AG08396 (cell line): ENCODE results near the gene TMCC1.
"Not testable (repeated sequence)": the region's sequence is repeated elsewhere in the genome, so short reads cannot be mapped to it uniquely, and the experiment has no call there.

Source experiments
- DNase-seq: peaks from one replicate; pipeline ENCODE4 v3.0.0; 2012; ENCODE audit warnings: low spot score, mixed read lengths

The TMCC1 gene

DNA sequence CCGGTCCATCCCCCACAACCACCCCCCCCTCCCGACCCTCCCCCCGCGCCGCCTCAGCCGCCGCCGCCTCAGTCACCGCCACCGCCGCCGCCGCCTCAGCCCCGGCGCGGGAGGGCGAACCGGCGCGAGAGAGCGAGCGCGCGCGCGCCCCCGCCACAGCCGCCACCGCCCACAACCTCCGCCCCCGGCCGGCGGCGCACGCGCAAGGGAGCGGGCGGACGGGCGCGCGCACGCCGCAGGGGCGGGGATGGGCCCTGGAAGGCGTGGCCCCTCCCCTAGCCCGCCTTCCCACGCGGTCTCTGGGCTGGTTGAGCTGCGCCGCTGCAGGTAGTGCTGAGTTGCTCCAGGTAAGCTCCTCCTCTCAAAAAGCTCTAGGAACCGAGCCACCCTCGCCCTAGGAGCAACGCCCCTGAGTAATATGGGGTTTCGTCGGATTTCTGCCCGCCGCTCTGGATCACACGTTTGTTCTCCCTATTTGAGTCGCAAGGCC, at the start of gene TMCC1:
Gene TMCC1 (minus strand): TSS at position 131 of the 490 bp plus-strand sequence.
- peak; percentile 98 for DNase-seq

DNA sequence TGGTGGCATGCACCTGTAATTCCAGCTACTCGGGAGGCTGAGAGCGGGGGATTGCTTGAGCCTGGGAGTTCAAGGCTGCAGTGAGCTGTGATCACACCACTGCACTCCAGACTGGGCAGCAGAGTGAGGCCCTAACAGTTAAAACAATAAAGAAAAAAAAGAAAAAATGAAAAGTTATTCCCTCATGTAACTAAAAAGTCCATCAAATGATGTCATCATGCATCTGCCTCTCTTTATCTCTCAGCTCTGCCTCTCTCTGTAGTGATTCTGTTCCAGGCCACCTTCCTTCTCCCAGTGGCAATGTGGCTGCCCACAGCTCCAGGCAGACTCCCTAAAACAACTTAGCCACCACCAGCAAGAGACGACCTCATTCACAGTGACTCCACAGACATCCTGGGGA, 49.5 kb upstream of the TMCC1 start:
- no peak for DNase-seq

DNA sequence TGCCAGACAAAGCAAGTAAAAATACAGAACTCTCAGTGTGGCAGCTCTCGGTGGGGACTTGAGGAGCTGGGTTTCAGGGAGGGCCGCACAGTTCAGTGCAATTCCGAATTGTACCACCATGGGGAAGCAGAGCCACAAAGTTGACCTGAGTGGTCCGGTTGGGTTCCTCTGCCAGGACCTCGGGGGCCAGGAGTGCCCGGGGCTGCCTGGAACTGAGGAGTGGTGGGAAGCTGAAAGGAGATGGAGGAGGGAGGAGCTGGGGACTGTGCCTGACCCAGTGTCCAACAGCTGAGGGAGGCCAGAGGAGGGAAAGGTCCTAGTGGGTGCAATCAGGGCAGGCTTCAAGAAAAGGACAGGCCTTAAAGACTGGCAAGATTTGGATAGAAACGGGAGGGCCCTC, 48.8 kb upstream of the TMCC1 start:
- peak; percentile 82 for DNase-seq

DNA sequence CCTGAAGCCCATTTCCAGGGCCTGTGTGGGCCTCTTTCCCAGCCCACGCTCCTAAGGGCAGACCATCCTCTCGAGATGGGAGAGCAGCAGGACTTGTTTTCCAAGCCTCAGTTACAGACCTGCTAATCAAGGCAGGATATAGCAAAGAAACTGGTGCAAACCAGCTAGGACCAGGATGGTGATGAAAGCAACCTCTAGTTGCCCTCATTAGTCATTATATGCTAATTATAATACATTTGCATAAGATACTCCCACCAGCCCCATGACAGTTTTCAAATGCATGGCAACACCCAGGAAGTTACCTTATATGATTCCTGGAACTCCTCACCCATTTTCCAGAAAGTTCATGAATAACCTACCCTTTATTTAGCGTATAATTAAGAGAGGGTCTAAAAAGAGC, 46.6 kb upstream of the TMCC1 start:
- DNase-seq = no peak

DNA sequence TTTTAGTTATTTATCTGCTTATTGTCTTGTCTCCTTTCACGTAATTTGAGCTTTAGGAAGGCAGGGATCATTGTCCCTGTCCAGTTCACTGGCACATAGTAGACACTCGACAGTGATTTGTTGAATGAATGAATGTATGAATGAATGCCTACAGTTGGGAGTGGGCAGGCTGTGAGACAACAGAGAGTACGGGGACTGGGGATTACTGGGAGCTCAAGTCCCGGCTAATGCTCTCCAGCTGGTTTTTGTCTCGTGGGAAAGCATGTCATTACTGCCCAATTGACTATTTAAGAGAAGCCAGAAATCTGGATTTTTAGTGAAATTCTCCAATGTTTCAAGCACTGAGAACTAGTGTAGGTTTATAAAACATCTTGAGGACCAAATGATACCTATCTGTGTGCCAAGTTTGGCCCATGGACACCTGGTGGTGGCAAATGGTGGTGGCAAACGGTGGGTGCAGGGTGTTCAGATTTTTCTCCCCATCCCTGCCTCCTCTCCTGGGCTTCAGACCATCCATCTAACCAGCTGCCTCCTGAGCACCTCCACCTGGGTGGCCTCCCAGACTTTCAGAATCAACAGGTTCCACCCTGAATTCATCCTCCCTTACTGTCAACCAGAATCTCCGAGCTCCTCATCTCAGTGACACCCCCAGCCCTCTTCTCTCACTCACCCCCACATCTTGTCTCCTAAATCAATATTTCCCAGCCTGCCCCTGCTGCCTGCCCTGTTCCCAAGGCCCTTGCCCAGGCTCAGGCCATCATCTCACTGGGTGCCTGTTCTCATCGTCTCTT, 44.8 kb upstream of the TMCC1 start:
- DNase-seq = no peak

DNA sequence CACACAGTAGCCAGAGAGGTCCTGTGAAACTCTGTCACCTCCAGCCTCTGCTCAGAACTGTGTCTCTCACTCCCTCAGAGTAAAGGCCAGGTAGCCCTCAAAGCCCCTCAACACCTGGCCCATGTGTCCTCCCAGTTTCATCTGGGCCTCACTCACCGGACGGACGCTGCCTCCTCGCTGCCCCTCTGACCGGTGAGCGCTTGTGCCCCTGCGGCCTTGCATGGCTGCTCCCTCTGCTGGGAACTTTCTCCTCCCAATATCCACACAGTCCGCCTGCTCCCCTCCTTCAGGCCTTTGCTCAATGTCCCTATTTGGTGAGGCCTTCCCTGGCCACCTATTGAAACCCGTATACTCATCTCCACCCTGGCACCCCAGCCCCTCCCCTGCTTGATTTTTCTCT, 44.2 kb upstream of the TMCC1 start:
- no peak for DNase-seq

DNA sequence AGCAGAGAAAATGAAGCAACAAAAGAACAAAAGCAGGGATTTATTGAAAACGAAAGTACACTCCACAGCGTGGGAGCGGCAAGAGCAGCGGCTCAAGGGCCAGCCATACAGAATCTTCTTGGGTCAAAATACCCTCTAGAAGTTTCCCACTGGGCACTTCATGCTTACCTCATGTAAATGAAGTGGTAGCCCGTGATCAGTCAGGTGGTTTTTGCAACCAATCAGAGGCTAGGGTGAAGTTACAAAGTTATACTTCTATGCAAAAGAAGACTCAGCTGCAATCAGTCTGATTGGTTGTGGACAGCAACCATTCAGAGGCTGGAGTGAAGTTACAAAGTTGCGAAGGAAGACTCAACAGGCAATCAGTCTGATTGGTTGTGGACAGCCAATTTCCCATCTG, 43.2 kb upstream of the TMCC1 start:
- DNase-seq = peak; percentile 44

DNA sequence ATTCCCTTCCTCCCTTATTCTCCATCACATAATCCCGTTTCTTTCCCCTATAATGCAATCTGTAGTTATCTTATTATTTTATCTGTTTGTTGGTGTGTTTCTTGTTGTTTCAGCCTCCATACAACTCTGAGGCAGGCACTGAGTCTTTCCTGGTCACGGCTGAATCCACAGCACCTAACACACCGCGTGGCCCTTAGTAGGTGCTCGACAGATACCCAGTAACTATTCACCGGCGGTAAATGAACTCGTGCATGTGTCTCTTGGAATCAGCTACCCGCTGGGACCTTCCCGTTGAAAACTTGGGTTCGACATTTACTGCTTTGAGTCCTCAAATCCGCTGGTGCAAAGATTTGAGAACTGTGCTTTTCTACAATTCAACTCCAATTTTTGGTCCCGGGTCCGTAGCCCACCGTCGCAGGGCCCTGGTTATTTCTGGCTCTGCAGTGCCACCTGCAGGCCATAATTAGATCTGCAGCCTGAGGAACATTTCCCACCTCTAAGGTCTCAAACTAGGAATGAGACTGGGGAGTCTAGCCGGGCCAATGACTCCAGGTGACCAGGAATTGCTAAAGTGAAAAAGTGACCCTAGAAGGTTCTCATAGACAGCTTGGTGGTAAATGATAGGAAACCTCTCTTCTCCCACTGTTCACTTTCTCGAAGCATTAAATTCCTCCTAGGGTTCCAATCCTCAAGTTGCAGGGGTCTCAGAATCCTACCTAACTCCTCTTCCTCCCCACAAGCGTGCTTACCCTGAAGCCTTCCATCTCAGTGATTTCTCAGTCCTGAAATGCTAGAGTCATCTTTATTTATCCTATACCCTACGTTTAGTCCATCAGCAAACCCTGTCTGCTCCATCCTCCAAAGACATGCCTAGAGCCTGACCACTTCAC, 41.0 kb upstream of the TMCC1 start:
- DNase-seq = peak; percentile 60

DNA sequence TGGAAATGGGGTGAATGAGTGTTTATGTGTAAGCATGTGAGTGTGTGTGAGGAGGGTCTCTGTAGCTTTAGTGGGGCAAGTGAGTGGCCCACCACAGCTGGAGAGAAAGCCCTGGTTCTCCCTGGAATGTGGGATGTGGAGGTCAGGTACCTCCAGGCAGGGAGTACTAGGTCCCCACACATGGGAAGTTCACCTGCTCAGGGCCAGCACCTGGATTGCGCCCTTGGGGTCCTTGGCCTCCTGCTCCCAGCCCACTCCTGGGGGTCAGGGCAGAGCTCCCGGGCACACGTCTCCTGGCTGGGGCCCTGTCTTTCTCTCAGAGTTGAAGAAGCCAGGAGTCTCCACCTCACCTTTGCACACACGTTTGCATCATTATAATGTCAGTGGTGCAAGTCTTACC, 40.0 kb upstream of the TMCC1 start:
- no peak for DNase-seq

DNA sequence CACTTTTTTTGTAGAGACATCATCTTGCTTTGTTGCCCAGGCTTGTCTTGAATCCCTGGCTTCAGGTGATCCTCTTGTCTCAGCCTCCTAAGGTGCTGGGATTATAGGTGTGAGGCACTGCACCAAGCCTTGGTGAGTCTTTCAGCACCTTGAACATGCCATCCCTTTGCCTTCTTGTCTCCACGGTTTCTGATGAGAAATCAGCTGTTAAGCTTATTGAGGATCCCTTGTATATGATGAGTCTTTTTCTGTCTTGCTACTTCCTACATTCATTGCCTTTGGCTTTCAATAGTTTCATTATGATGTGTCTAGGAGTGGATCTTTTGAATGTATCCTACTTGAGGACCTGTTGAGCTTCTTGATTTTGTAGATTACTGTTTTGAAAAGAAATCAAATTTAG, 35.9 kb upstream of the TMCC1 start:
- DNase-seq = no peak

DNA sequence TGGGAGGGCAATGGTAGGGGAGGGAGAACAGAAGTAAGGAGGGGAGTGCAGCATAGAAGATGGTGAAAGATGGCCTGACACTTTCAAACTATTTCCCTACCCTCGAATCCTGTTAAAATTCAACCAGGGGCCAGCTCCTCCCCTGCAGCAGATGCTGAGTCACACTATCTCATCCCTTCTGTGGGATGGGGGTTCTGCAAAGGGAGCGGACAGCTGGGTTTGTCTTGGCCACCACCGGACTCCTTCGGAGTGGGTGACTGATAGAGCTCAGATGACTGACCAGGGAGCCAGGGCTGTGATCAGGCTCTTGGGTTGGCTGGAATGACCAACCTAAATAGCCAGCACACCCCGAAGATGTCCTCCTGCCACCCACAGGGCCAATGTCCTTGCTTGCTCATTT, 33.6 kb upstream of the TMCC1 start:
- no peak for DNase-seq

DNA sequence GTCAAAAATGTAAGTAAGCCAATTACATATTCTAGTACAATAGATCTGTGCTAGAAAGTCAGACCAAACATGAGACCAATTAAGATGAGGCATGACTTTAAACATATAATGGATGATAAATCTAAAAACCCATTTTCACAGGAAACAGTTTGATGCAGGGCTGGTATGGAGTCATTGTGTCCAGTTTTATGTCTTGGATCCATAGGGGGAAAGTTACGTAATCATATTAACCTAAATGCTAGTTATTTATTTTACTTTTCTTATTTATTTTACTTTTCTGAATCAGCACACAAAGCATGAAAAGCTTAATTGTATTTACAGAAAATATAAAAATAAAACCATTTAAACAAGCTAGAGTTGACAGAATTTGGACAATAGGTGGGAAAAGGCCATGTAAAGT, 26.3 kb upstream of the TMCC1 start:
- no peak for DNase-seq

DNA sequence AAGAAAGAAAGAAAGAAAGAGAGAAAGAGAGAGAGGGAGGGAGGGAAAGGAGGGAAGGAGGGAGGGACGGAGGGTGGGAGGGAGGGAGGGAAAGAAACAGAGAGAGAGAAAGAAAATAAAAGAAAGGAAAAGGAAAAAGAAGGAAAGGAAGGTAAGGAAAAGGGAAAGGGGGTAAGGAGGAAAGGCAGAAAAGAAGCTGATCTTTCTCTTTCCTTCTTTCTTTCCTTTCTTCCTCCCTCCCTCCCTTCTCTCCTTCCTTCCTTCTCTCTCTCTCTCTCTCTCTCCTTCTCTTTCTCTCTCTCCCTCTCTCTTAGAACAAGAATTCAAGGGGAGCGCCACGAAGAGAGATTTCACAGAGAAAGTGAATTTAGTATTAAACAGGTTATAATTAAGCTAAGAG, 25.8 kb upstream of the TMCC1 start:
- no peak for DNase-seq

DNA sequence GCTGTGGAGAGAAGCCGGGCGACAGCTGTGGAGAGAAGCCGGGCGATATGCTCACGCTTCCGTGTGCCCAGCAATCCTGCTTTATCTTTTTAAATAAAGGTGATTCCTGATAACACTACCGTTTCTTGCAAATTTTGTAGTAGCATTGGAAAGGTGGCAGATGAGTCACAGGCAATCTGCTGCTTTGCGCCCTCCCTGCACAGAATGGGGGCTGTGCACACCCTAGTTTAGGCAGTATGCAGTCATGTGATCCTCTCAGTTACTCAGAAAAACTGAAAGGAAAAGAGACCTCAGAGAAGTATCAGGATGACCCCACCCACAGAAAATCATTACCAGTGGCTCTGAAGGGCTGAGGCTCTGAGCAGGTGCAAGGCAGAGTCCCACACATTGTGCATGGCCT, 24.9 kb upstream of the TMCC1 start:
- no peak for DNase-seq

DNA sequence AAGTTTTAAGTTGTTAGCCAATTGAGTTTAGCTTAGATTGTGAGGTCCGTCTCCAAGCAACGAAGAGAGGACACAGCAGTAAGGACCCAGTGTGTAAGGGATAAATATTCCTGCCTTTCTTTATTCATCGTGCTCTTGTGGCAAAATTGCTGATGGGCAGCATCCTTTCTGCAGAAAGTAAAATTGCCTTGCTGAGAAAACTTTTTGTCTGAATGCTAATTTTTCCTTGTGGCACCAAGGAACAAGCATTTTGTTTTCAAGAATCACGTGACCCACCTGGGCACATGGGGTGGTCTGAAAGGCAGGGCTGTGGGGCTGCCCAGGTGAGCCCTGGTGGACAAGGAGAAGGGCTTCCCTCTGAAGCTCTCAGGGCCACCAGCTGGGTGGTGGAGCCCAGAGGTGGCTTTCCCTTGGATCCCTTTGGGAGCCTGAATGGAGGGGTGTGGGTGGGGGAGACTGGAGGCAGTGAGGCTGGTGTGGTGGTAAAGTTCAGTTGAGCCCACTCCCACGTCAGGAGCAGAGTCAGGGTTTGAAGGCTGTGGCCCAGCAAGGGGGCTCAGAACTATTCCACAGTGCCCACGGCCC, 24.0 kb upstream of the TMCC1 start:
- no peak for DNase-seq

DNA sequence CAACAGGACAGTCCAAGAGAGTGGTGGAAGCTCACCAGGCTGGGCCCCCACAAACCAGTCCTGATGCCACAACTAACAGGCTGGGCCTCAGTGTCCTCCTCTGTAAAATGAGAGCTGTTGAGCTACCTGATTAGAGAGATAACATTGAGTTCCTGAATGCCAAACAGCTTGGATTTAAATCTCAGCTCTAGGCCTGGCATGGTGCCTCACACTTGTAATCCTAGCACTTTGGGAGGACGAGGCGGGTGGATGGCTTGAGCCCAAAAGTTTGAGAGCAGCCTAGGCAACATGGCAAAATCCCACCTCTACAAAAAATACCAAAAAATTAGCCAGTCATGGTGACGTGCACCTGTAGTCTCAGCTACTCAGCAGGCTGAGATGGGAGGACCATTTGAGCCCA, 20.1 kb upstream of the TMCC1 start:
- DNase-seq = no peak

DNA sequence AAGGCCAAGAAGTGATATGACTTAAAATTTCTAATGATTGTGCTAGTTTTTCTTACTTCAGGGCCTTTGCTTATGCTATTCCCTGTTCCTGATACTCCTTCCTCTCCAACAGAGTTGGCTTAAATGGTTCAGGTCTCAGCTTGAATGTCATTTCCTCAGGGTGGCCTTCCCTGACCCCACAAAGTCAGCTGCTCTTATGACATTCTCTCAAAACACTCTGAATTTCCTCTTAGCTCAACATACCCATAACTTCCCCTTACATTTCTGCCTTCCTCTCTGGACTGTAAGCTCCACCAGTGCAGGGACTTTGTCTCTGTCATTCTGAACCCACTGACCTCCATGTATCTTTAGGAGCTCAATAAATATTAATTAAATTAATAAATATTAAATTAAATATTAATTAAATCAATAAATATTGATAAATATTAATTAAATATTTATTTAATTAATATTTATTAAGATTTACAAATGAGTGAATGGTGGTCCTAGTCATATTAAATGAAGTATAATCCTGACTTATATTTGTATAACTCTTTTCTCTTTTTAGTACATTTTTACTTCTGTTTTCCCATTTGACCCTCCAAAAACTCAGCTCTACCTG, 17.9 kb upstream of the TMCC1 start:
- DNase-seq = no peak

DNA sequence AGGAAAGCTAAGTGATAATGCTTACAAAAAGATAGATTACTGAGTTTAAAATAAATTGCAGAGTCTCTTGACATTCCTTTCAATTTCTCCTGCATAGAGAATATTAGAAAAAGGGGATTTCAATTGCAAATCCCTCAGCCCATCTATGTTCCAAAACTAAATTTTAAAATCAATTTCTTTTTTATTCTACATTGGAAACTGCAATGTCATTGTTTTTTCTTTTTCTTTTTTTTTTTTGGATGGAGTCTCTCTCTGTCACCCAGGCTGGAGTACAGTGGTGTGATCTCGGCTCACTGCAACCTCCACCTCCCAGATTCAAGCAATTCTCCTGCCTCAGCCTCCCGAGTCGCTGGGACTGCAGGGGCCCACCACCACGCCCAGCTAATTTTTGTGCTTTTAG, 15.7 kb upstream of the TMCC1 start:
- not testable (repeated sequence) for DNase-seq

DNA sequence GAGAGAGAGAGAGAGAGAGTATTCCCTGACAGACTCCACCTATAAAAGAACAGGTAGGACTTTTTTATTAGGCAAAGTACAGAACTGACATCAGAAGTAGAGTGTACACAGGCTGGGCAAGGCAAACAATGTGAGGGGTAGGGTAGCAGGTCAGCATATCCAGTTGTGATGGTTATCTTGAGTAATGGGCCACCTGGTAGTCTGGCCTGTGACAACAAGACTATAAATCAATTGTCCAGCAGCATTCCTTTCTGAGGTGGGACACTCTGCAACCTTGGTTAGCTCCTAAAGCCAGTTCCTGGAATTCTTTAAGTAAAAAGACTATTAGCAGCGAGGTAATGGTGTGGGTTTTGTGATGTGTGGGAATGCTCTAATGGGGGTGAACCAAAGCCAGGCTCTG, 14.9 kb upstream of the TMCC1 start:
- no peak for DNase-seq

DNA sequence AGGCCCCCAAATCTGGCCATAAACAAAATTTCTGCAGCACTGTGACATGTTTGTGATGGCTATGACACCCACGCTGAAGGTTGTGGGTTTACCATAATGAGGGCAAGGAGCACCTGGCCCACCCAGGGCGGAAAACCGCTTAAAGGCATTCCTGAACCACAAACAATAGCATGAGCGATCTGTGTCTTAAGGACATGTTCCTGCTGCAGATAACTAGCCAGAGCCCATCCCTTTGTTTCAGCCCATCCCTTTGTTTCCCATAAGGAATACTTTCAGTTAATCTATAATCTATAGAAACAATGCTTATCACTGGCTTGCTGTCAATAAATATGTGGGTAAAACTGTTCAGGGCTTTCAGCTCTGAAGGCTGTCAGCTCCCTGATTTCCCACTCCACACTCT, 7.8 kb upstream of the TMCC1 start:
- not testable (repeated sequence) for DNase-seq

DNA sequence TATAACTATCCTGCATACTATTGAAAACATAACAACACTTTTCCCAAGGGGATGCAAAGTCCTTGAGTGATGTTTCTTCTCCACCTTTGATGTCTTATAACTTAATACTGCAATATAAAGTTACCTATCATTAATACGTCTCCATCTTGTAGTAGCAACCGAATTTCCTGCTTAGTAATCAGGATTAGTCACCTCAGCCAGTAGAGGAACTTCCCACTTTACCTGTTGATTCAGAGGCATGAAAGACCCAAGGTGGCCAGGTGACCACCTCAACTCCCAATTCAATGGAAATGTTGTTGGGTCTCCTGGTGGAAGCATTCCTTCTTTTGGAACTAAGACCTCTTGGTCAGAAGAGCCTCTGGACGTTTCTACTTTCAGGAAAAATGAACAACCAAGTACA, 3.5 kb upstream of the TMCC1 start:
- DNase-seq = no peak

DNA sequence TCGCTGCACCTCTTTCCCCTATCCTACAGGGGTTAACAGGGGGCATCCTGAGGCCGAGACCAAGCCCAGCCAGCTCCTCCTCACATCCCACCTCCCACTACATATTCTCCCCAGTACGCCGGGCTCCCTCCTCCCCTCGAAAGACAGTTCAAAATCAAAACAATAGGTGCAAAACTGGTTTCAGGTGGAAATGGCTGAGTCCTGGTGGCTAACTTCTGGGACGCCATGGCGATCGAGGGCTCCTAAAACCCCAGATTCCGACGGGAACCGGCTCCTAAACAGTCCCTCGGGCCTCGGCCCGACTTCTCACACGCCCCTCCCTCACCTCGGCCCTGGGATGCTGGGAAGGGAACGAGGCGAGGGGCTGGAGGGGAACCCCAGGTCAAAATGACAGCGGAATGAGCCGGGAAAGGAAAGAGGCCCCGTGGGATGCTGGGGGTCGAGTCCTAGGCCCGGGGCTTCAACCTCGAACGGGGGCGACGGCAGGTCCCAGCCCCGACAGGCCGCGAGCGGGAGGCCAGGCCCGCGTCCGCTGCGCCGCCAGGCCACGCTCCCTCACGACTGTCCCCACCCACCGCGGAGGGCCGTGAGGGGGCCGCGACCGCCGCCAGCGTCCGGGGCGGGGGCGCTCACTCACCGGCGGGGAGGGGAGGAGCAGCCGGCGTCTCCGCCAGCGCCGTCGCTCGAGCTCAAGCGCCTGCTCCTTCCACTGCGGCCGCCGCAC, 492 bp downstream of the TMCC1 start:
- DNase-seq = peak; percentile 30
